Dermis microvascular lymphatic vessel endothelial cell (primary cell): ENCODE measurements around the gene RTCA. TPM values are rescaled to one million over a fixed set of nuclear protein-coding genes. Genes with fewer than 3 reads are reported as not detected.

ENCODE experiments used
- total RNA-seq: library from RNA; depleted of rRNA; stranded (reverse); fragments of >200 nt; gene quantifications from 2 replicates; pipeline ENCODE4 v1.2.1, GENCODE V29; 2014

Gene RTCA
- total RNA-seq, 1 donor from 2014 or later = 36.7 TPM

Other genes with a start within 250 kb of the RTCA start
- gene SASS6, start 133.3 kb upstream of the RTCA start, total RNA-seq = 1.1 and 1.8 TPM in 2 replicates
- gene TRMT13, start 133.1 kb upstream of the RTCA start, total RNA-seq = 6.3 and 6.7 TPM in 2 replicates
- under 0.01 TPM in 1 of 2 replicates, not detected in the other for gene LRRC39, start 88.0 kb upstream of the RTCA start, total RNA-seq
- 2.8 and 3.2 TPM in 2 replicates for gene DBT, start 16.4 kb upstream of the RTCA start, total RNA-seq
- 5.3 and 6.4 TPM in 2 replicates for gene CDC14A, start 86.3 kb downstream of the RTCA start, total RNA-seq